Measurements from ENCODE around the gene INSIG1.

Gene INSIG1

DNA sequence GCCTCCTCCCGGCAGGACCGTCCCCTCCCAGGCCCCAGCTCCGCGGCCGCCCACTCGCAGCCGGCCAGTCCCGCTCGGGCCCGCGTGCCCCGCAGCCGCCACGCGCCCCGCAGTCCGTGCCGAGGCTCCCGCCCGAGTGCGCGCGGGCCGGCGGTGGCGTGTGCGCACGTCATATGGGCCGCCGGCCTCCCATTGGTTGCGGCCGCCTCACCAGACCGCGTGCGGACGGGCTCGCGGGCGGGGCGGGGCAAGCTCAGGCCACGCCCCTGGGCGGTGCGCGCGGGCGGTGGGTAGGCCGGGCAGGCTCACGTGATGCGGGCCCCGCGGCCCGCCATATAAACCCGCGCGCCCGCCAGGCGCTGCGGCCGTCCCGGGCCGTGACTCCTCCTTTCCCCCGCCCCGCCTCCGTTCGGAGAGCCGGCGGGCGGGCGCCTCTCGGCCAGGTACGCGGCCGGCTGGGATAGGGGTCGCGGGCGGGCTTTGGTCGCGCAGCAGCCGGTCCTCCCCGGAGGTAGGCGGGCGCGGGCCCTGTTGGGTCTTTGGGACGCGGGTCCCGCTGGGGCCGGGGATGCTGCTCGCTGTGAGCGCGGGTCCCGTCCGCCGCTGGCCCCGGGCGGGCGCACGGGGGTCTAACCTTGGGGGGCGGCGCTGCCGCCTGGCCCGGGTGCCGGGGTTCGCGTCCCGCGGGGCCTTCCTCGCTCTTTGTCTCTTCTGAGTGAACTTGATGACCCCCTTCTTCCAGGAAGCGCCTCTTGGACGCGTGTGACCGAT is at the start of gene INSIG1:
Gene INSIG1 (plus strand): TSS at position 362 of the 771 bp plus-strand sequence. CDS start 408 bp downstream, at position 770.
- DNase-seq (ENCODE audit: low read depth): peak; percentile 93

DNA sequence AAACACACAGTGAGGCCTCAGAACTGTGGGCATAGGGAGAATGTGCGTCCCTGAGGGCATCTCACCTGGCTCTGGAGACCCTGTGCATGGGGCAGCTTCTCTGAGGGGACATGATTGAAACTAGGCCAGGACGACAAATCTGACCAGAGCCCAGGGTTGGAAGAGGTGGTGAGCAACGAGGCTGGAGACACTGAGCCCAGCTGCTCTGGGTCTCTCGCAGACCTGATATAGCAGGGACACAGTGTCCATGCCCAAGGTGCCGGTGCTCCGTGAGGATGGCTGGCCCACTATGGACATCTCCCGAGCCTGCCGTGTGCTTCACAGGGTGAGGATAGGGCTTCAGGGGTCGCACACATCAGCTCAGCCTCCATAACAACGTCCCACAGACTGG is 49.3 kb upstream of the INSIG1 start:
- no peak for DNase-seq (ENCODE audit: low read depth)

DNA sequence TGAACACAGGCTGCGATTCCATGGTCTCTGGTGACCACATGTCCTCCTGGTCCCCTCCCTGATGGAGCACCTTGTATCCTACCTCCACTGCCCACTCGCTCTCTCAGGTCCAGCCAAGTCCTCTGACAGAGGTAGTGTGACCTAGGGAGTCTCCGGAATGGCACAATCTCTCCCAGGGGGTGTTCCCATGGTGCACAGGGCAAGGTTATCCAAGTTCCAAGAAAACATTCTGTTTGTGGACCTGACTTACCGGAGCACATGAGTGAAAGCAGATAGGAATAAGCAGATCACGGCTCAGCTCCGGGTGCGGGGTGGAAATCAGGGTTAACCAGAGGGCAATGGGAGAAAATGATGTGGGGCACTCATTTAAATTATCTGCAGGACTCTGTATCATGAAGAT is 45.8 kb upstream of the INSIG1 start:
- no peak for DNase-seq (ENCODE audit: low read depth)

DNA sequence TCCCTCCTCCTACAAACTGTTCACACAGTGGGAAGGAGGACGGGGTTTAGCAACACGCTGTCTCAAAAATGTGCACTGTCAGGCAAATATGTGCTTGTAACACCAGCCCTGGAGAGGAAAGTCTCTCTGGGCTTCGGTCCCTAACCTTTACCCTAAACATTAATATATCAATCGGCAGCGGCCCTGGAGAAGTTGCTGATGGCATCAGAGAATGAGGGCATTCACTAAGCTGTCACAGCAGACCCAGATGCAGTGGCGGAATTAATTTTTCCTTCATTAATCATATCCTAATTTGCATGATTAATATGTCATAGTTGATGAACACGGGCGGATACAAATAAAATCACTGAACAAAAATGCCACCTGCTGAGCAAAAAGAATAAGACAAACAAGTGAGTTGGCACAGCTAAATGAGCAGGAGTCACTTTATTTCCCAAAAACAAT is 45.2 kb upstream of the INSIG1 start:
- DNase-seq (ENCODE audit: low read depth): no peak

DNA sequence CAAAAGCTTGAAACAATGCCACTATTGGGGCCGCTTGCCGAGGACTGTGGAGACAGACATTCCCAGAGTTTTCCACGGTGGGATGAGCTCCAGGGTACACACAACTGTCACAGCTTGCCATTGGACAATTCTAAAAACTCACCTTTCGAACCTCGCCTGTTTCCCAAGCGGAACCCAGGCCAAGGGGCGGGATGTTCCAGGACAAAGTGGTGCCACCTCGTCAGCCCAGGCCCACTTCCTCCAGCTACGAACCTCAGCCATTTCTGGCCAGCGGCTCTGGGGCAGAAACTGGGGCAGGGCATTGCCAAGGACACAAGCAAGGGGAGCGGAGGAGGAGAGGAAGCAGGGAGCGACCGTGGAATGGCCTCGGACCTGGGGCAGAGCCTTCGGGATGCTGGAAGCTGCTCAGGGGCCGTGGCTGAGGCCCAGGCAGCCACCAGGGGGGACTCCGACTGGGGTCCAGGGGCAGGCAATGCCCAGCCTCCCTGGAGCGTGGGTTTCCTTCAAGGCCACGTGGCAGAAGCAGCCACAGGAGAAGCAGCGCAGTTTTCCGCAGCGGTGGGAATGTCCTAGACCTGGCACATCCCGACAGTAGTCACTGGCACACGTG is 44.7 kb upstream of the INSIG1 start:
- DNase-seq (ENCODE audit: low read depth): no peak

DNA sequence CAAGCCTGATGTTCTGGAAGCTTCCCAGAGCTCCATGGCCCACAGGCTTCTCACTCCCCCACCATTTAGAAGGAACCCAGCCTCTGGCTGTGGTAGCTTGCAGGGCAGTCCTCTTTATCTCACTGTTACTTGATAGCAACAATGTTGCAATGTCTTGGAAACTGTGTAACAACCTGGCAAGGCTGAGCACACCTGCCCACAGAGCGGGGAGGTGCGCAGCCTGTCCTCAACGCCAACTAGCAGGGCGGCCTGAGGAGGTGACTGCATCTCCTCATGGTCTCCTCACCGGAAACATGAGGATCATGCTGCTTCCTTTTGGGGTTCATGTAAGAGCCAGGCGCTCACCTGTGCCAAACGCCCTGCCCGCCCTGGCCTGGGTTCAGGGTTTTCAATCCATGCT is 43.7 kb upstream of the INSIG1 start:
- DNase-seq (ENCODE audit: low read depth): no peak

DNA sequence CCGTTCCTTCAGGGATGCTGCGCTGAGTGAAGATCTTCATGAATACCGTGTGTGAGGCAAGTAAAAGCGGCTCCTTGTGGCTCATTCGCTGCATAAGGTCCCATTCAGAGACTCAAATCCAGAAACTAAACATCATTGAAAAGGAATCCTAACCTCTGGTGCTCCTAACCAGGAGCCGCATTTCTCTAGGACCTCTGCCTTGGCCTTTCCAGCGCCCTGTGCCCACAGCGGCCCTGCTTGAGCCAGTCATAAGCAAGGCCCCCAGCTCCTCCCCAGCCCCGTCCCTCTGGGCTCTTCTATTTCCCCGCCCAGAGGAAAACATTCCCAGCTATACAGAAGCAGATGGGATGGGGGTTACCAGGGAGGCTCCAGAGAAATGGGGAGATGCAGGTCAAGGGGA is 42.6 kb upstream of the INSIG1 start:
- DNase-seq (ENCODE audit: low read depth): no peak

DNA sequence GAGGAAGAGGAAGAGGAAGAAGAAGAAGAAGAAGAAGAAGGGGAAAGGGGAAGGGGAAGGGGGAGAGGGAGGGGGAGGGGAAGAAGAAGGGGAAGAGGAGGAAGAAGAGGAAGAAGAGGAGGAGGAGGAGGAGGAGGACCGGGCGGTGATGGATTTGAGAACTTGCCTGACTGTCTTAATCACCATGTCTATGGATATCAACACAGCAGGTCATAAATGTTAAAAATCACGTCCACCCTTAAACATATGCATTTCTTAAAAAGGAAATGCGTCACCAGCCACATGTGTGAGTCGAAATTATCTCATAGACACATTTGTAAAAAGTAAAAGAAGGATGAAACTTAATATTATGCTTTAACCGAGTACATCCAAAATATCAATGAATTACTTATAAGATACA is 42.1 kb upstream of the INSIG1 start:
- DNase-seq (ENCODE audit: low read depth): no peak

DNA sequence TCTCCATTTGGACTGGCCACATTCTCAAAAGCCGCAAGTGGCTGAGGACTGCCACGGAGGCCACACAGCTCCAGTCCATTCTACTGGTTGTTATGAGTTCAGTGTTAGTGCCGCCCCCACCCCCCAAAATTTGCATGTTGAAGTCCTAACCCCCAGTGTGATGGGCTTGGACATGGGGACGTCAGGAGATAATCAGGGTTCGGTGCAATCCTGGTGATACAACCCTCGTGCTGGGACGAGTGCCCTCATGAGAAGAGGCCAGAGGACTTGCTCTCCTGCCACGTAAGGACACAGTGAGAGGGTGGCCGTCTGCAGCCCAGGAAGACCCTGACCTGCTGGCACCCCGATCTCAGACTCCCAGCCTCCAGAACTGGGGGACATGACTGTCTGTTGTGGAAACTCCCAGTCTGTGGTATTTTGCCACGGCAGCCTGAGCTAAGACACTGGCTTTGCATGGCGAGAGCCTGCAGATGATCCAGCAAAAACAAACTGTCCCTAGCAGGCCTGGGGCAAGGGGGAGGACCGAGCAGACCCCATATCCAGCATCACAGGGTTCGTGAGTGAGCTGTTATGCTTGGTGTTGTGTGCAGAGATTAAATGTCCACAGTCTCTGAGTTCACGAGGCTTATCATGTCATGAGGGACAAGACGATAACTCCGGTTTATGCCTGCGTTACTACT is 41.5 kb upstream of the INSIG1 start:
- DNase-seq (ENCODE audit: low read depth): no peak

DNA sequence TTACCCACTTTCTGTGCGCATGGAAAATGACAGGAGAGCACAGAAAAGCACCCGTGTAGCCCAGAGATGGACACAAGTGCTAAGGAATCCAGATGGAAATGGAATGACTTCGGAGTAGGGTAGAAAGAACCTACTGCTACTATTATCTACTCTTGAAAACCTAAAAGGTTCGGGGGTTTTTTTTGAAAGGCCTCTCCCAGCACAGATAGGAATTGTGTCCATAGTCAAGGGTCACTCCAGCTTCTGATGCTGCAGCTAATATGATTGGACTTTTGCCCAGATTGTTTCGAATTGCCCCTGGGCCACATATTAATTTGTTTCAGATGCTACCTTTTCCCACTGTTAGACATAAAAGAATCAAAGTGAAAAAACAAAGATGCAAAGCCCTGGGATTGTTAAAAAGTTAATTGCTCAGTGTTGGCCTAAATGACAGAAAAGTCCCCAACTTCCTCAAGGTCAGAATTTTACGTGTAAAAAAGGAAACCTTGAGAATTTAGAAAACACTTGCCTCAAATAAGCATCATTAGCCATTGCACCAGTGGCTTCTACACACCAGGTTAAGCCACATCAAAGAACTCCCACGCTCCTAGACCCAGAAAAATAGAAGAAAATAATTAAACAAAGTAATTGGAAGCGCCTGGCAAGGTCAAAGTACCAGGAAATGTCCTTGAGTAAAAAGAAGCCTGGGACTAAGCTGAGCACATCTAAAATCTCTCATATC is 40.8 kb upstream of the INSIG1 start:
- DNase-seq (ENCODE audit: low read depth): no peak

DNA sequence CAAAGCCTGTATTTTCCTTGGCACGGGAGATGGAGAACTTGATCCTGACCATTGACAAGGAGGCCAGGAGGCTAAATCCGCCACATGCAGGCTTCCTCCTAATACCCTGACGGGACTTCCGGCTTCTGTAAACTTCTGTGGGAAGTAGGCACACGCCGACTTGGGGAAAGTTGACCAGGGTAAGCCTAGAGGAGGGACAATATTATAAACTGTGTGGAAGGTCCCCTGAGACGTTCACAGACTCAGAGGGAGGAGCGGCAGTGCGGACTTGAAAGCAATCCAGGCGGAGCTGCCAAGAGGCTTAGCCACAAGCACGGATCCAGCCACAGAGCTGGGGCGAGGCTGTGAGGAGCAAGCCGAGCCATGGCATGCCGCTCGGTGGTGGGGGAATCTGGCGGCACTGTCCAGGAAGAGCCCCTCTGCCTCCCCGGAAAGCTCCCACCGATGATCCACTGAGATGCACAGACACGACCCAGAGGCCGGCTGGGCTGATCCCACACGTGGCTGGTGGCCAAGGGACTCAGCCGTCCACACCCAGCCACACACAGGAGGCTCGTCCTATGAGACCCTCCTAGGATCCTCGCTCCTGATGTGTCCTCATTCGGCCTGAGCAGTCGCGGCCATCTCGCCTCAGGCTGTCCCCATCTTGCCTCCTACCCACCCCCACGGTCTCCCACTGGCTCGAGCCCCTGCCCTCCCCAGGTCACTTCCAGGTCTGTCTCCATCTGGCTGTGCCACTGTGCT is 40.0 kb upstream of the INSIG1 start:
- peak; percentile 71 for DNase-seq (ENCODE audit: low read depth)

DNA sequence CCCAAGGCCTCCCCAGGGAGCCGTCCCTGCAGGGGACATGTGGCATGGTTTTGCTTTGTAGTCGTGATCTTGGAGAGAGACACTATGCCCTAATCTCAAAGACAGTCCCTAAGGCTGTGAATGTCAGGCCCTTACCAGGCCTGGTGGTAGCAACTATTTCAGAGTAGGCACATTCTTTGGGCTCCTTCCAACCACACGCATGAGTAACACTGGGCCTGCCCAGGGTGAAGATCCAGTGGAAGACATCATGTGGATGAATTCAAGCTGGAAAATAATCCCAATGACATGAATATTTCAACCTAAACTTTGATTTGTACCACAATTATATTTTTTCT is 39.5 kb upstream of the INSIG1 start:
- peak; percentile 79 for DNase-seq (ENCODE audit: low read depth)

DNA sequence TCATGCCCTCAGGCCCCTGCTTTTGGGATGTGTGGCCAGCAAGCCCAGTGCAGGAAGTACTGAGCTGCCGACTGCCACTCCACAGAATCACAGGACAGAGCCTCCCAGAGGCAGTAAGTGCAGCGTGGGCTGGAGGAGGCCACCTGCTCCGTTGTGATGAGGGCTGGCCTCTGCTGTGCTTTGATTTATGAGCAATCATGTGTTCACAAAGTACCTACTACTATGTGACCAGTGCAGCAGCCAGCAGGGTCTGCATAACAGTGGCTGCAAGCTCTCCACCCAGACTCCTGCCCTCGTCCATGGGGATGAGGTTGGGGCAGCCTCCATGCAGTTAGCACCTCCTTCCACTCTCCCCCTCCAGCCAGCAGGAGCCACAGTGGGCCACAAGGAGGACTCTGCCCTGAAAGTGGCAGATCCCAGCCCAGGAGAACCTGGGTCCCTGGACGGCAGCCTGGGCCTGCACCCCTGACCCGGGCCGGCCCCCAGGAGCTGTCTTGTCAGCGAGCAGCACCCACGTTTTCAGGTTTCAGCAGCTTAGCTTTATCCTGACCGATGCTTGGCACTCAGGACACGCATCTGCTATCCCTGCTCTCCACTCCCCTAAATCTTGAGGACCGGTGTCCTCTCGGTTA is 37.7 kb upstream of the INSIG1 start:
- DNase-seq (ENCODE audit: low read depth): no peak

DNA sequence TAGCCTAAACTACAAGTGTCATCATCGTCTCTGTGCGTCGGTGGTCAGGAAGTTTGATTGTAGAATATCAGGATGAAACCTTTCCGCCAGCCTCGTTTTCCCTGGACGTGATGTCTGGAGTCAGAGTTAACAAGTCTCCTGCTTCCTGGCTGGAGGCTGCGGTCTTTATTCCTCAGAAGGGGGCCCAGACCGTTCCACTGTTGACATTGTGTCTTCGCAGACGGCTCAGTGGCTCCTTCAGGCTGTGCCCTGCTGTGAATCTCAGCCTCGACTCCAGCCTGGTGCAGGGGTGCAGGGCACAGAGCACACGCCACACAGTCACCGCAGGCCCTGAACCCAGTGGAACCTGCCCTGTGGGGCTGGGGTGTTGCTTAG is 37.2 kb upstream of the INSIG1 start:
- no peak for DNase-seq (ENCODE audit: low read depth)

DNA sequence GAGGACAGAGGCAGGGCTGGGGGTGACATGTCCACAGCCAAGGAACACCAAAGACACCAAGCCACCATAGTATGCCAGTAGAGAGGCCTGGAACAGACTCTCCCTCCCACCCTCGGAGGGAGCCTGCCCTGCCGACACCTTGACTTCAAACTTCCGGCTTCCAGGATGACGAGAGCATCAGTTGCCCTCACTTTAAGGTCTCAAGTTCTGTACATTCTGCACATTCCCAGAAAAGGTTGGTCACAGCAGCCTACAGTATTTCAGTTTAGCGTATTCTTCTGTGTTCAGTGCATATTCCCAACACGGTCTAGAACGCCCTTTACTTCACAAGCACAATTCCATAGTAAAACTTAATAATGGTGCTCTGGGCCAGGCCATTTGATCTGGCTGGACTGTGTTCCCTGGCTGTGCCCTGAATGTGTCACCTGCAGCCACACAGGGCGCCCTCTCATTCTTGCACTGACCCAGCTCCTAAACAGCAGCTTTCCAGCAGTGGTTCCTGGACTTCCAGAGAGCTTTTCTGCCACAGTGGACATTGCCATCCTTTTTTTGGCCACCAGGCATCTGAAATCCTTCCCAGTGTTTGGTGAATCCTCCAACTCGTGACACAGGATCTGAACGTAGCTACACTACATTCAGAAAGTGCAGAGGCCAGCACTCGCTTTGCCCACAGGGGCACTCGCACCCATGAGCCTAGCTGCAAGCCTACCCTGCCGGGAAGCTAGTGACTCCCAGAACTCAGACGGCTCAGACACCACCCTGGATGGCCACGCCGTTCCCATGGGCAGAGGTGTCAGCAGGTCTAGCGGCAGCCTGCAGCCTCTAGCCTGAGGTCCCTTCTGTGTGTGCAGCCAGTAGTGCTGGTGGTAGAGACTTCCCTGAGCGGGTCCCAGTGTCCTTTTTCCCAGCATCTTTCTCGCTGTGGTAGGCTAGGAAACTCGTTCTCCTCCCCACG is 36.4 kb upstream of the INSIG1 start:
- no peak for DNase-seq (ENCODE audit: low read depth)

DNA sequence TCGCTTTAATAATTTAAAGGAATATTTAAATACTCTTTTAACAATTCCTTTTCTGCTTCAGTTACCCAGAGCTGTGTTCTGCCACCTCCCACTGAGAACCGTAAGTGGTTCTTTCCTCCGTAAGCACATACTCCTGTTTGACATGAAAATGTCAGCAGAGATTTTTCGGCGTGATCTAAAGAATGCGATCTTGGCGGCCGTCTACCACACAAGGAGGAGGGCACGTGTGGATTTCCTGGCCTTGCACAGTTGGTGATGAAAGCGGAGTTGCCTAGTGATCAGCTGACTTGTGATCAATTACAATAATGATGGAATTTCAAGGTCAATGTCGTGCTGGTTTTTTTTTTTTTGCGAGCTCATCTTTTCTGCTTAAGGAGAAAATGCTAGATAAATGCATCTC is 35.6 kb upstream of the INSIG1 start:
- no peak for DNase-seq (ENCODE audit: low read depth)

DNA sequence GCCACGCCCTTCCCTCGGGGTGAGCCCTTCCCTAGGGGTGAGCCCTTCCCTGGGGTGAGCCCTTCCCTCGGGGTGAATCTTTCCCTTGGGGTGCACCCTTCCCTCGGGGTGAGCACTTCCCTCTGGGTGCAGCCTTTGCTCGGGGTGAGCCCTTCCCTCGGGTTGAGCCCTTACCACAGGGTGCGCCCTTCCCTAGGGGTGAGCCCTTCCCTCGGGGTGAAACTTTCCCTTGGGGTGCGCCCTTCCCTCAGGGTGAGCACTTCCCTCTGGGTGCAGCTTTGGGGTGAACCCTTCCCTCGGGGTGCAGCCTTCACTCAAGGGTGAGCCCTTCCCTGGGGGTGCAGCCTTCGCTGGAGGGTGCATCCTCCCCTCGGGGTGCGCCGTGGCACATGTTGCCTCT is 34.6 kb upstream of the INSIG1 start:
- no peak for DNase-seq (ENCODE audit: low read depth)

DNA sequence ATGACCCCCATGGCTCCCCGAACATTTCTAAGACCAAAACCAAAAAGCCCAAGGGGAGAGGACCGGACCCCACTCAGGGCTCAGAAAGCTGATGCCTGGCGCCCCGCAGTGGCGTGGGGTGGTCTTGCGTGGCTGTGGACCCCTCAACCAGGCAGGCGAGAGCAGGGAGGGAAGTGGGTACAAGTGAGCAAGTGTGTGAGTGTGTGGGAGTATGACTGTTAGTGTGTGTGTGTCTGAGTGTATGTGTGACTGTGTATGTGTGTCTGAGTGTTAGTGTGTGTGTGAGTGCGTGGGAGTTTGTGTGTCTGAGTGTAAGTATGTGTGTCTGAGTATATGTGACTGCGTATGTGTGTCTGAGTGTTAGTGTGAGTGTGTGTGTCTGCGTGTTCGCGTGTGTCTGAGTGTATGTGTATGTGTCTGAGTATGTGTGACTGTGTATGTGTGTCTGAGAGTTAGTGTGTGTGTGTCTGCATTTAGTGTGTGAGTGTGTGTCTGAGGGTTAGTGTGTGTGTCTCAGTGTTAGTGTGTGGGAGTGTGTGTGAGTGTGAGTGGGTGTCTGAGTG is 34.0 kb upstream of the INSIG1 start:
- DNase-seq (ENCODE audit: low read depth): no peak

DNA sequence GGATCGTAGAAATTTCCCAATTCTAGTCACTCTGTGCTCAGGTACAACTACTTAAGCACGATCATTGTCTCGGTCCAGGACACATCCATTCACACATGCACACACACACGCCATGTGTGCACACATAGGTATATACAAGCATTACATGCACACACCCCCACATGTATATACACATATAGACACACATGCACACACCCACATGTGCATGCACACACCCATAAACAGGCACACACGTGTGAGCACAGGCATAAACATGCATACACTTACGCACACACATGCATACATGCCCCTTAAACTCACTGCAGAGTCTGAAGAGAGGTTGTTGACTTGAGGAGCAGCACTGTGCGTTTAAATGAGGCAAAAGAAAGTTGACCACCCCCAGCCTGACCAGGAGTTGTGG is 32.5 kb upstream of the INSIG1 start:
- DNase-seq (ENCODE audit: low read depth): no peak

DNA sequence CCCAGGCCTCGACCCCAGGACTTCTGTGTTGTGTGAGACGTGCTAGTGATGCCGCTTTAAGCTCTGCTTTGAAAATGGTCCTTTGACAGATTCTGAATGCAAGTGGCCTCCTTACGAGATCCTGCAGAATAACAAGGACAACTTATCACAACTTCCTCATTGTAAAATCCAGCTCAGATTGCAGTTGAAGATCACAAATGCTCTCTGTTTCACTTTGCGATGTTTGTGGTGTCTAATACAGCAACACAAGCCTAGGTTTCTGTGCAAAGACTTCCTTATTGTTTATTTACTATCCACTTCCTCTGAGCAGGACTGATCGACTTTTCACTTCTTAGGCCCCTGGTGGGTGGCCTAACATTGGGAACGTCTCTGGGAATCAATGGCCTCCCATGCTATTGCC is 31.7 kb upstream of the INSIG1 start:
- no peak for DNase-seq (ENCODE audit: low read depth)
